ENCODE measurements around the gene D2HGDH.

GRCh38 chr2:241736111-241736510, 1.7 kb downstream of the D2HGDH start:
- TF ChIP-seq CTCF (IDR thresholded peaks at IDR 0.05) = no peak
- no peak for TF ChIP-seq POLR2A (IDR thresholded peaks at IDR 0.05)
- no peak for TF ChIP-seq POLR2AphosphoS5 (IDR thresholded peaks at IDR 0.05)

Data from sigmoid colon (tissue), 4 donors.